ENCODE measurements around the gene RBPJ. TPM values are rescaled to one million over a fixed set of nuclear protein-coding genes. Genes with fewer than 3 reads are reported as not detected.

RBPJ gene
- total RNA-seq, 2 experiments from 2014 or later: 64.1 to 72.3 TPM

GRCh38 chr4:26420438-26420837, 99.6 kb downstream of the RBPJ start:
- Histone ChIP-seq H3K27me3 (ENCODE audit: control insufficient read depth in 1 of 2, insufficient read depth in 2 of 2, low read length in 2 of 2) (no peaks in the 10 kb centered on the region), H3K9me3 (ENCODE audit: control insufficient read depth in 1 of 2, insufficient read depth in 1 of 2, low read length in 2 of 2) (no peaks in the 10 kb centered on the region), H3K36me3 (ENCODE audit: insufficient read depth, low read length) (peaks cover 46% of the 10 kb centered on the region), H3K4me3 (ENCODE audit: low read length) (no peak overlapping the region), H3K27ac (ENCODE audit: low read depth in 1 of 2, low read length in 2 of 2) (no peak overlapping the region), H3K4me1 (ENCODE audit: insufficient read depth, low read length) (no peaks in the 10 kb centered on the region)
- no peak for DNase-seq
- ChIA-PET POLR2A (no interaction called here), CTCF (no interaction called here)
- Mint-ChIP-seq H3K27ac (no peak overlapping the region), H3K36me3 (ENCODE audit: low read depth) (peaks cover 73% of the 10 kb centered on the region), H3K9me3 (no peaks in the 10 kb centered on the region), H3K4me1 (ENCODE audit: low read depth) (no peaks in the 10 kb centered on the region), H3K4me3 (no peak overlapping the region), H3K27me3 (no peaks in the 10 kb centered on the region)
- TF ChIP-seq CTCF (IDR thresholded peaks at IDR 0.05): no peak
- no peak for ATAC-seq (ENCODE audit: poor library complexity)
- intact Hi-C loops (cut with DNase I, micrococcal nuclease): no loop called here

GRCh38 chr4:26420913-26421312, 100.1 kb downstream of the RBPJ start:
- no peaks in the 10 kb centered on the region for H3K4me1 Mint-ChIP-seq (ENCODE audit: low read depth)
- no peak overlapping the region for H3K4me3 Mint-ChIP-seq
- no peak for DNase-seq
- H3K4me3 ChIP-seq (ENCODE audit: low read length): no peak overlapping the region
- TF ChIP-seq CTCF (IDR thresholded peaks at IDR 0.05): no peak
- CTCF ChIA-PET: no interaction called here
- no peaks in the 10 kb centered on the region for H3K27me3 Mint-ChIP-seq
- POLR2A ChIA-PET: no interaction called here
- intact Hi-C loops (cut with DNase I, micrococcal nuclease): no loop called here
- H3K36me3 ChIP-seq (ENCODE audit: insufficient read depth, low read length): peaks cover 47% of the 10 kb centered on the region
- H3K27ac Mint-ChIP-seq: no peak overlapping the region
- no peaks in the 10 kb centered on the region for H3K9me3 Mint-ChIP-seq
- no peak for ATAC-seq (ENCODE audit: poor library complexity)
- no peaks in the 10 kb centered on the region for H3K27me3 ChIP-seq (ENCODE audit: control insufficient read depth in 1 of 2, insufficient read depth in 2 of 2, low read length in 2 of 2)
- H3K4me1 ChIP-seq (ENCODE audit: insufficient read depth, low read length): no peaks in the 10 kb centered on the region
- no peak overlapping the region for H3K27ac ChIP-seq (ENCODE audit: low read depth in 1 of 2, low read length in 2 of 2)
- no peaks in the 10 kb centered on the region for H3K9me3 ChIP-seq (ENCODE audit: control insufficient read depth in 1 of 2, insufficient read depth in 1 of 2, low read length in 2 of 2)
- peaks cover 74% of the 10 kb centered on the region for H3K36me3 Mint-ChIP-seq (ENCODE audit: low read depth)

GRCh38 chr4:26424153-26424552, 103.3 kb downstream of the RBPJ start:
- Mint-ChIP-seq H3K27ac (no peak overlapping the region), H3K4me3 (no peak overlapping the region), H3K36me3 (ENCODE audit: low read depth) (peaks cover 84% of the 10 kb centered on the region), H3K9me3 (no peaks in the 10 kb centered on the region), H3K27me3 (no peaks in the 10 kb centered on the region), H3K4me1 (ENCODE audit: low read depth) (peaks cover 16% of the 10 kb centered on the region)
- intact Hi-C loops (cut with DNase I, micrococcal nuclease): no loop called here
- H3K9me3 ChIP-seq (ENCODE audit: control insufficient read depth in 1 of 2, insufficient read depth in 1 of 2, low read length in 2 of 2): no peaks in the 10 kb centered on the region
- POLR2A ChIA-PET: no interaction called here
- CTCF ChIA-PET: interaction anchor here (0.8 kb wide), 1 partner anchor 10 kb away, joined by 3 read pairs; no protein-coding TSS in a partner anchor
- H3K4me3 ChIP-seq (ENCODE audit: low read length): no peak overlapping the region
- no peak for TF ChIP-seq CTCF (IDR thresholded peaks at IDR 0.05)
- DNase-seq: no peak
- no peak for ATAC-seq (ENCODE audit: poor library complexity)
- no peaks in the 10 kb centered on the region for H3K4me1 ChIP-seq (ENCODE audit: insufficient read depth, low read length)
- no peaks in the 10 kb centered on the region for H3K27me3 ChIP-seq (ENCODE audit: control insufficient read depth in 1 of 2, insufficient read depth in 2 of 2, low read length in 2 of 2)
- H3K27ac ChIP-seq (ENCODE audit: low read depth in 1 of 2, low read length in 2 of 2): no peak overlapping the region
- peaks cover 56% of the 10 kb centered on the region for H3K36me3 ChIP-seq (ENCODE audit: insufficient read depth, low read length)
